ENCODE data around the gene NAA80. TPM values are rescaled to one million over a fixed set of nuclear protein-coding genes. Genes with fewer than 3 reads are reported as not detected.
A peak's percentile ranks its signal among the peaks of the same experiment; 100 is the strongest.

The NAA80 gene
- total RNA-seq, 1 donor: 6.5 TPM

GRCh38 chr3:50258029-50258680, 41.0 kb downstream of the NAA80 start:
- Histone ChIP-seq H3K9me3 (ENCODE audit: low read depth, low read length) (no peaks in the 10 kb centered on the region), H3K4me2 (ENCODE audit: insufficient read depth, low read length) (no peak overlapping the region), H3K27ac (ENCODE audit: low read depth, low read length) (no peak overlapping the region), H4K20me1 (ENCODE audit: insufficient read depth, low read length) (peaks cover 35% of the 10 kb centered on the region), H2AFZ (ENCODE audit: low read length) (no peak overlapping the region), H3K36me3 (ENCODE audit: insufficient read depth, low read length) (peaks cover 53% of the 10 kb centered on the region), H3K4me3 (ENCODE audit: insufficient read depth, low read length) (no peak overlapping the region), H3K27me3 (ENCODE audit: insufficient read depth, low read length) (no peaks in the 10 kb centered on the region), H3K4me1 (ENCODE audit: insufficient read depth, low read length) (peaks cover 19% of the 10 kb centered on the region), H3K79me2 (ENCODE audit: insufficient read depth, low read length) (peaks cover 45% of the 10 kb centered on the region)
- no peak for TF ChIP-seq CTCF (IDR thresholded peaks at IDR 0.05; ENCODE audit: extremely low read depth, low read depth, low read length)
- DNase-seq (ENCODE audit: insufficient read length, low spot score, missing footprints): peak; percentile 62

- Histone ChIP-seq H3K79me2 (ENCODE audit: insufficient read depth, low read length) (peaks cover 55% of the 10 kb centered on the region), H2AFZ (ENCODE audit: low read length) (no peak overlapping the region), H3K36me3 (ENCODE audit: insufficient read depth, low read length) (peaks cover 61% of the 10 kb centered on the region), H4K20me1 (ENCODE audit: insufficient read depth, low read length) (peaks cover 43% of the 10 kb centered on the region), H3K4me3 (ENCODE audit: insufficient read depth, low read length) (no peak overlapping the region), H3K27ac (ENCODE audit: low read depth, low read length) (no peak overlapping the region), H3K9me3 (ENCODE audit: low read depth, low read length) (no peaks in the 10 kb centered on the region), H3K27me3 (ENCODE audit: insufficient read depth, low read length) (no peaks in the 10 kb centered on the region), H3K4me2 (ENCODE audit: insufficient read depth, low read length) (no peak overlapping the region), H3K4me1 (ENCODE audit: insufficient read depth, low read length) (peaks cover 20% of the 10 kb centered on the region)
- peak; percentile 93 for DNase-seq (ENCODE audit: insufficient read length, low spot score, missing footprints)
- TF ChIP-seq CTCF (IDR thresholded peaks at IDR 0.05; ENCODE audit: extremely low read depth, low read depth, low read length): peak; percentile 64
Measured at GRCh38 chr3:50256978-50257890, 42.0 kb downstream of the NAA80 start.

- H3K4me1 ChIP-seq (ENCODE audit: insufficient read depth, low read length): peaks cover 15% of the 10 kb centered on the region
- no peaks in the 10 kb centered on the region for H3K9me3 ChIP-seq (ENCODE audit: low read depth, low read length)
- no peak overlapping the region for H3K4me2 ChIP-seq (ENCODE audit: insufficient read depth, low read length)
- H3K36me3 ChIP-seq (ENCODE audit: insufficient read depth, low read length): peaks cover 75% of the 10 kb centered on the region
- no peak overlapping the region for H2AFZ ChIP-seq (ENCODE audit: low read length)
- no peak for DNase-seq (ENCODE audit: insufficient read length, low spot score, missing footprints)
- peak overlapping the region; percentile 70 for H3K27ac ChIP-seq (ENCODE audit: low read depth, low read length)
- peaks cover 63% of the 10 kb centered on the region for H4K20me1 ChIP-seq (ENCODE audit: insufficient read depth, low read length)
- no peaks in the 10 kb centered on the region for H3K27me3 ChIP-seq (ENCODE audit: insufficient read depth, low read length)
- H3K79me2 ChIP-seq (ENCODE audit: insufficient read depth, low read length): peaks cover 75% of the 10 kb centered on the region
- TF ChIP-seq CTCF (IDR thresholded peaks at IDR 0.05; ENCODE audit: extremely low read depth, low read depth, low read length): no peak
- no peak overlapping the region for H3K4me3 ChIP-seq (ENCODE audit: insufficient read depth, low read length)
Measured at GRCh38 chr3:50255251-50255615, 44.0 kb downstream of the NAA80 start.

Measured in osteoblast (primary cell).